ENCODE results near the gene AP1S1.

DNA sequence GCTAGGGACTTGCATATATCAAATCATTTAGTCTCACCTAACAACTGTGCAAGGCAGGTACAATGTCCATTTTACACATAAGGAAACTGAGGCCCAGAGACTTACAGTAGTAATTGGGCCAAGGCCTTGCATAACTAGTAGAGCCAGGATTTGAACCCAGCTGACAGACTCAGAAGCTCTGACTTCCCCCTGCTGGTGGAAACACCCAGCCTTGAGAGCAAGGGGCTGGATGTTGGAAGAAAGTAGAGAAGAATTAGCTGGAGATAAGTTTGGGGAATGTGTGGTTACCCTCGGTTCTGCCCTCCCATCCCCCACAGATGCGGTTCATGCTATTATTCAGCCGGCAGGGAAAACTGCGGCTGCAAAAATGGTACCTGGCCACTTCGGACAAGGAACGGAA is 2.0 kb downstream of the AP1S1 start:
- TF ChIP-seq CTCF (optimal IDR thresholded peaks at IDR 0.05 in 1 of 3, IDR thresholded peaks at IDR 0.05 in 1 of 3, conservative IDR thresholded peaks at IDR 0.05 in 1 of 3; ENCODE audit: extremely low read depth in 1 of 3, insufficient read depth in 2 of 3, low read length in 3 of 3), result peak in 1 of 3 experiments; percentile 21
- TF ChIP-seq EZH2 (IDR thresholded peaks at IDR 0.05; ENCODE audit: low read length), result no peak

Measured in keratinocyte (primary cell).